Large intestine (tissue), 3 donors: Measurements from ENCODE around the gene GIPR. TPM values are rescaled to one million over a fixed set of nuclear protein-coding genes. Genes with fewer than 3 reads are reported as not detected.
"Not testable (repeated sequence)": the region's sequence is repeated elsewhere in the genome, so short reads cannot be mapped to it uniquely, and the experiment has no call there.

Experiments used
- DNase-seq, 2 donors: peaks; one replicate each; pipeline versions ENCODE4 v3.0.0 to v3.0.0-alpha.2; 2013
- H3K27ac ChIP-seq: one replicate; pipeline ENCODE4 v1.5.1; 2013; ENCODE audit warnings: low read length
- H3K27me3 ChIP-seq: 2 replicates; pipeline ENCODE4 v1.6.1; 2013; ENCODE audit warnings: low read length; ENCODE audit not compliant: control insufficient read depth, insufficient read depth
- H3K36me3 ChIP-seq: 2 replicates; pipeline ENCODE4 v1.6.1; 2013; ENCODE audit warnings: low read length; ENCODE audit not compliant: control insufficient read depth, insufficient read depth
- H3K4me1 ChIP-seq: one replicate; pipeline ENCODE4 v1.6.1; 2013; ENCODE audit warnings: low read length; ENCODE audit not compliant: control insufficient read depth, insufficient read depth
- H3K4me3 ChIP-seq: one replicate; pipeline ENCODE4 v1.5.1; 2013; ENCODE audit warnings: low read length
- H3K9me3 ChIP-seq: one replicate; pipeline ENCODE4 v1.6.1; 2013; ENCODE audit warnings: mild to moderate bottlenecking, low read depth, low read length, moderate library complexity; ENCODE audit not compliant: control insufficient read depth
- WGBS: methylation state at CpG from one replicate; pipeline ENCODE4 v1.1.5; 2013; ENCODE audit warnings: low lambda C conversion rate; ENCODE audit not compliant: insufficient coverage; 5-methylcytosine and 5-hydroxymethylcytosine counted together
- polyA plus RNA-seq: library from polyadenylated mRNA; unstranded; fragments of 120-200 nt; gene quantifications from one replicate; pipeline ENCODE4 v1.2.1, GENCODE V29; 2013

Gene GIPR
- polyA plus RNA-seq, 1 donor: 8.1 TPM

GRCh38 chr19:45670670-45671453, 2.8 kb downstream of the GIPR start:
- H3K27me3 ChIP-seq: peaks cover 67% of the 10 kb centered on the region

GRCh38 chr19:45674946-45675345, 6.9 kb downstream of the GIPR start:
- Histone ChIP-seq H3K9me3 (peaks cover 5% of the 10 kb centered on the region), H3K36me3 (no peaks in the 10 kb centered on the region), H3K27ac (no peak overlapping the region), H3K4me3 (no peak overlapping the region), H3K27me3 (peaks cover 58% of the 10 kb centered on the region), H3K4me1 (peaks cover 23% of the 10 kb centered on the region)
- DNase-seq: no peak
- 60% methylated on average over 1 of the region's 7 CpGs for WGBS

More at GRCh38 chr19:45670670-45671453, 2.8 kb downstream of the GIPR start:
- Histone ChIP-seq H3K27ac (no peak overlapping the region), H3K4me3 (peak overlapping the region; percentile 33), H3K9me3 (peaks cover 5% of the 10 kb centered on the region), H3K4me1 (peaks cover 30% of the 10 kb centered on the region), H3K36me3 (no peaks in the 10 kb centered on the region)
- DNase-seq: peak; percentile 55 to 75
- WGBS: no CpG with 5 or more reads among the region's 42 CpGs

- H3K27ac ChIP-seq: no peak overlapping the region
- no peaks in the 10 kb centered on the region for H3K9me3 ChIP-seq
- DNase-seq: peak; percentile 23 to 44
- no CpG with 5 or more reads among the region's 28 CpGs for whole genome bisulfite sequencing
- peaks cover 40% of the 10 kb centered on the region for H3K27me3 ChIP-seq
- no peaks in the 10 kb centered on the region for H3K36me3 ChIP-seq
- H3K4me3 ChIP-seq: peak overlapping the region; percentile 39
- peaks cover 17% of the 10 kb centered on the region for H3K4me1 ChIP-seq
Measured at GRCh38 chr19:45676851-45677263, 8.8 kb downstream of the GIPR start.

GRCh38 chr19:45677351-45678230, 9.6 kb downstream of the GIPR start:
- no peaks in the 10 kb centered on the region for H3K9me3 ChIP-seq
- H3K27ac ChIP-seq: no peak overlapping the region
- no peaks in the 10 kb centered on the region for H3K36me3 ChIP-seq
- H3K4me1 ChIP-seq: peaks cover 17% of the 10 kb centered on the region
- WGBS: no CpG with 5 or more reads among the region's 49 CpGs
- H3K4me3 ChIP-seq: peak overlapping the region; percentile 39
- DNase-seq: peak; percentile 92
- peaks cover 40% of the 10 kb centered on the region for H3K27me3 ChIP-seq

GRCh38 chr19:45681391-45682015, 13.5 kb downstream of the GIPR start:
- Histone ChIP-seq H3K27me3 (peaks cover 23% of the 10 kb centered on the region), H3K36me3 (peaks cover 20% of the 10 kb centered on the region), H3K4me3 (peak overlapping the region; percentile 39), H3K4me1 (peaks cover 17% of the 10 kb centered on the region), H3K9me3 (no peaks in the 10 kb centered on the region), H3K27ac (no peak overlapping the region)
- peak; percentile 79 to 87 for DNase-seq
- 7% methylated on average over 4 of the region's 51 CpGs for WGBS

GRCh38 chr19:45682117-45682516, 14.1 kb downstream of the GIPR start:
- no CpG with 5 or more reads among the region's 8 CpGs for WGBS
- H3K4me3 ChIP-seq: peak overlapping the region; percentile 39
- H3K9me3 ChIP-seq: no peaks in the 10 kb centered on the region
- no peak overlapping the region for H3K27ac ChIP-seq
- peaks cover 23% of the 10 kb centered on the region for H3K36me3 ChIP-seq
- no peak for DNase-seq
- H3K4me1 ChIP-seq: peaks cover 13% of the 10 kb centered on the region
- H3K27me3 ChIP-seq: peaks cover 17% of the 10 kb centered on the region

GRCh38 chr19:45682908-45683307, 14.9 kb downstream of the GIPR start:
- H3K9me3 ChIP-seq: no peaks in the 10 kb centered on the region
- H3K36me3 ChIP-seq: peaks cover 31% of the 10 kb centered on the region
- peaks cover 10% of the 10 kb centered on the region for H3K27me3 ChIP-seq
- DNase-seq: no peak
- WGBS: 83% methylated on average over 1 of the region's 5 CpGs
- no peak overlapping the region for H3K27ac ChIP-seq
- peaks cover 9% of the 10 kb centered on the region for H3K4me1 ChIP-seq
- no peak overlapping the region for H3K4me3 ChIP-seq

GRCh38 chr19:45685045-45685444, 17.0 kb downstream of the GIPR start:
- not testable (repeated sequence) for H3K4me3 ChIP-seq, H3K27ac ChIP-seq, H3K4me1 ChIP-seq, DNase-seq, H3K27me3 ChIP-seq, H3K9me3 ChIP-seq
- WGBS: no CpG with 5 or more reads among the region's 11 CpGs
- H3K36me3 ChIP-seq: peaks cover 41% of the 10 kb centered on the region

- H3K27ac ChIP-seq: no peak overlapping the region
- H3K36me3 ChIP-seq: peaks cover 41% of the 10 kb centered on the region
- no peak overlapping the region for H3K4me3 ChIP-seq
- no peak for DNase-seq
- H3K27me3 ChIP-seq: no peaks in the 10 kb centered on the region
- peaks cover 3% of the 10 kb centered on the region for H3K4me1 ChIP-seq
- no peaks in the 10 kb centered on the region for H3K9me3 ChIP-seq
- no CpG with 5 or more reads among the region's 9 CpGs for WGBS
Measured at GRCh38 chr19:45687599-45687998, 19.6 kb downstream of the GIPR start.
